Adrenal gland (tissue), 5 donors: ENCODE data around the gene RANGAP1.

ENCODE experiments used
- CTCF ChIP-seq, 6 experiments: fragments of 450-650 bp in 4 of 6; fragments of 200-600 bp in 2 of 6; sonication (generic) in 1 of 6; IDR thresholded peaks; 1 replicate in 5 of 6; 2 replicates in 1 of 6; pipeline versions ENCODE4 v1.5.1 to v1.8.0; 2016 to 2021; ENCODE audit warnings: antibody characterized with exemption in 6 of 6, mild to moderate bottlenecking in 2 of 6, moderate library complexity in 1 of 6
- POLR2A ChIP-seq, 2 donors: fragments of 450-650 bp; IDR thresholded peaks; one replicate each; pipeline ENCODE4 v1.6.1; 2017; ENCODE audit warnings: antibody characterized with exemption in 2 of 2, mild to moderate bottlenecking in 2 of 2, moderate library complexity in 1 of 2
- donor health status: DM: no; HTN: no; CAD: no.

DNA sequence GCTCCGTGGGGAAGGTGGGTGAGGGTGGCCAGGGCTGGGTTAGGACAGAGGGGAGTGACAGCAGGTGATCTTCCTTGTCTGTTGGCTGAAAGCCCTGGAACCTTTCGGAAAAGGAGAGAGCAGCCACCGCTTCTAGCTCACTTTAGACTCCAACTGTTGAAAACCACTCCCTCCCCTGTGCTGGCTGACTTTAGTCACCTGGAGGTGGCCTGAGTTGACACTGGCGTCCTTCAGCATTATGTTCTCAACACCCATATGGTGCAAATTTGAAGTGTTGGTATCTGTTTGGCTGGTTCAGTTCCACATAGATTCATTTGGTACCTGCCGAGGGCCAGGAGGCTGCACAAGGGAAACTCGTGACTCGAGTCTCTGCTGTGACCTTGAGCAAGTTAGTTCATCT lies 44.2 kb upstream of the RANGAP1 start:
- no peak for TF ChIP-seq CTCF (IDR thresholded peaks at IDR 0.05)
- TF ChIP-seq POLR2A (IDR thresholded peaks at IDR 0.05) = no peak
